ENCODE data around the gene LRMDA.

- TF ChIP-seq, protein P1, sequence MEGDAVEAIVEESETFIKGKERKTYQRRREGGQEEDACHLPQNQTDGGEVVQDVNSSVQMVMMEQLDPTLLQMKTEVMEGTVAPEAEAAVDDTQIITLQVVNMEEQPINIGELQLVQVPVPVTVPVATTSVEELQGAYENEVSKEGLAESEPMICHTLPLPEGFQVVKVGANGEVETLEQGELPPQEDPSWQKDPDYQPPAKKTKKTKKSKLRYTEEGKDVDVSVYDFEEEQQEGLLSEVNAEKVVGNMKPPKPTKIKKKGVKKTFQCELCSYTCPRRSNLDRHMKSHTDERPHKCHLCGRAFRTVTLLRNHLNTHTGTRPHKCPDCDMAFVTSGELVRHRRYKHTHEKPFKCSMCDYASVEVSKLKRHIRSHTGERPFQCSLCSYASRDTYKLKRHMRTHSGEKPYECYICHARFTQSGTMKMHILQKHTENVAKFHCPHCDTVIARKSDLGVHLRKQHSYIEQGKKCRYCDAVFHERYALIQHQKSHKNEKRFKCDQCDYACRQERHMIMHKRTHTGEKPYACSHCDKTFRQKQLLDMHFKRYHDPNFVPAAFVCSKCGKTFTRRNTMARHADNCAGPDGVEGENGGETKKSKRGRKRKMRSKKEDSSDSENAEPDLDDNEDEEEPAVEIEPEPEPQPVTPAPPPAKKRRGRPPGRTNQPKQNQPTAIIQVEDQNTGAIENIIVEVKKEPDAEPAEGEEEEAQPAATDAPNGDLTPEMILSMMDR (IDR thresholded peaks at IDR 0.05; ENCODE audit: borderline replicate concordance, extremely low read depth, low read length, poor library complexity, severe bottlenecking), result no peak
- TF ChIP-seq EZH2 (IDR thresholded peaks at IDR 0.05; ENCODE audit: borderline replicate concordance, low read depth, low read length, severe bottlenecking), result no peak
These were observed 184.7 kb downstream of the LRMDA start for GRCh38 chr10:75616076-75616475.

All from DND-41 (cell line).